GM21737 (cell line): ENCODE data around the gene TRHDE.
A peak's percentile ranks its signal among the peaks of the same experiment; 100 is the strongest.
"Not testable (repeated sequence)": the region's sequence is repeated elsewhere in the genome, so short reads cannot be mapped to it uniquely, and the experiment has no call there.

Experiments
- ATAC-seq: cut with Tn5 transposase; IDR thresholded peaks from one replicate; pipeline ENCODE4 v1.9.1; 2021; ENCODE audit warnings: mild to moderate bottlenecking, moderate library complexity; ENCODE audit not compliant: unreplicated experiment

The TRHDE gene

GRCh38 chr12:72610342-72610741 lies 338.2 kb downstream of the TRHDE start:
- no peak for ATAC-seq

GRCh38 chr12:72610854-72611358 lies 338.7 kb downstream of the TRHDE start:
- no peak for ATAC-seq

GRCh38 chr12:72612171-72612570 lies 340.0 kb downstream of the TRHDE start:
- no peak for ATAC-seq

- ATAC-seq, result no peak
Measured at GRCh38 chr12:72618764-72619163, 346.6 kb downstream of the TRHDE start.

GRCh38 chr12:72622556-72622955 lies 350.4 kb downstream of the TRHDE start:
- ATAC-seq, result peak; percentile 85

GRCh38 chr12:72631926-72632685 lies 359.9 kb downstream of the TRHDE start:
- ATAC-seq, result no peak

GRCh38 chr12:72642706-72643105 lies 370.5 kb downstream of the TRHDE start:
- ATAC-seq, result no peak

GRCh38 chr12:72647139-72647538 lies 375.0 kb downstream of the TRHDE start:
- no peak for ATAC-seq

- no peak for ATAC-seq
Measured at GRCh38 chr12:72658615-72659014, 386.4 kb downstream of the TRHDE start.

GRCh38 chr12:72660174-72660573 lies 388.0 kb downstream of the TRHDE start:
- not testable (repeated sequence) for ATAC-seq

GRCh38 chr12:72673853-72674252 lies 401.7 kb downstream of the TRHDE start:
- ATAC-seq, result peak; percentile 92

- ATAC-seq, result no peak
Measured at GRCh38 chr12:72676556-72676955, 404.4 kb downstream of the TRHDE start.

GRCh38 chr12:72677139-72677538 lies 405.0 kb downstream of the TRHDE start:
- no peak for ATAC-seq

GRCh38 chr12:72677846-72678245 lies 405.7 kb downstream of the TRHDE start:
- ATAC-seq, result no peak

- no peak for ATAC-seq
Measured at GRCh38 chr12:72679147-72679757, 407.1 kb downstream of the TRHDE start.

- no peak for ATAC-seq
Measured at GRCh38 chr12:72681028-72681427, 408.9 kb downstream of the TRHDE start.

- ATAC-seq, result no peak
Measured at GRCh38 chr12:72684491-72684890, 412.3 kb downstream of the TRHDE start.

GRCh38 chr12:72692338-72692737 lies 420.2 kb downstream of the TRHDE start:
- ATAC-seq, result no peak

GRCh38 chr12:72694193-72694592 lies 422.0 kb downstream of the TRHDE start:
- ATAC-seq, result no peak

GRCh38 chr12:72699362-72699761 lies 427.2 kb downstream of the TRHDE start:
- no peak for ATAC-seq

GRCh38 chr12:72712025-72712424 lies 439.9 kb downstream of the TRHDE start:
- not testable (repeated sequence) for ATAC-seq

- no peak for ATAC-seq
Measured at GRCh38 chr12:72716221-72716620, 444.1 kb downstream of the TRHDE start.
